Astrocyte (in vitro differentiated cells and primary cell): ENCODE measurements around the gene VIPR1. TPM values are rescaled to one million over a fixed set of nuclear protein-coding genes. Genes with fewer than 3 reads are reported as not detected.

Experiments
- DNase-seq: peaks from one replicate; pipeline ENCODE4 v3.0.0-alpha.2; 2010; ENCODE audit warnings: low read depth
- FAIRE-seq: peaks from 2 replicates; lab custom pipeline; 2011; peaks lifted over from hg19 to GRCh38; lab: Jason Lieb, UNC
- H2AFZ ChIP-seq: 2 replicates; pipeline ENCODE4 v1.6.0; 2012; ENCODE audit warnings: low read depth, low read length, inconsistent platforms
- H3K27ac ChIP-seq: 2 replicates; pipeline ENCODE4 v1.5.1; 2011; ENCODE audit warnings: low read depth, low read length, inconsistent platforms
- H3K27me3 ChIP-seq: 2 replicates; pipeline ENCODE4 v1.6.0; 2011; ENCODE audit warnings: low read length, inconsistent platforms; ENCODE audit not compliant: insufficient read depth
- H3K36me3 ChIP-seq: 2 replicates; pipeline ENCODE4 v1.5.1; 2011; ENCODE audit warnings: low read length, inconsistent platforms; ENCODE audit not compliant: insufficient read depth
- H3K4me1 ChIP-seq: 2 replicates; pipeline ENCODE4 v1.5.1; 2011; ENCODE audit warnings: low read length, inconsistent platforms; ENCODE audit not compliant: insufficient read depth
- H3K4me2 ChIP-seq: 2 replicates; pipeline ENCODE4 v1.6.0; 2012; ENCODE audit warnings: low read length, inconsistent platforms
- H3K4me3 ChIP-seq: 2 replicates; pipeline ENCODE4 v1.5.1; 2011; ENCODE audit warnings: low read depth, mild to moderate bottlenecking, low read length, inconsistent platforms; ENCODE audit not compliant: insufficient read depth
- H3K79me2 ChIP-seq: 2 replicates; pipeline ENCODE4 v1.6.0; 2012; ENCODE audit warnings: mild to moderate bottlenecking, low read length, inconsistent platforms; ENCODE audit not compliant: insufficient read depth
- H3K9ac ChIP-seq: 2 replicates; pipeline ENCODE4 v1.6.0; 2012; ENCODE audit warnings: mild to moderate bottlenecking, low read length, inconsistent platforms
- H3K9me3 ChIP-seq: 2 replicates; pipeline ENCODE4 v1.5.1; 2012; ENCODE audit warnings: low read depth, mild to moderate bottlenecking, low read length, inconsistent platforms; ENCODE audit not compliant: insufficient read depth
- H4K20me1 ChIP-seq: 2 replicates; pipeline ENCODE4 v1.6.0; 2012; ENCODE audit warnings: low read length, inconsistent platforms; ENCODE audit not compliant: insufficient read depth
- H3K27ac Mint-ChIP-seq: one replicate; pipeline ENCODE4 v1.8.0; 2021; ENCODE audit warnings: mild to moderate bottlenecking, mixed read lengths; ENCODE audit not compliant: unreplicated experiment
- H3K27me3 Mint-ChIP-seq: one replicate; pipeline ENCODE4 v1.8.0; 2021; ENCODE audit warnings: low read depth, mixed read lengths; ENCODE audit not compliant: unreplicated experiment
- H3K36me3 Mint-ChIP-seq: one replicate; pipeline ENCODE4 v1.8.0; 2021; ENCODE audit warnings: low read depth, mixed read lengths; ENCODE audit not compliant: unreplicated experiment
- H3K4me1 Mint-ChIP-seq: one replicate; pipeline ENCODE4 v1.8.0; 2021; ENCODE audit warnings: low read depth, mixed read lengths; ENCODE audit not compliant: unreplicated experiment
- H3K4me3 Mint-ChIP-seq: one replicate; pipeline ENCODE4 v1.8.0; 2021; ENCODE audit warnings: mild to moderate bottlenecking, moderate library complexity, mixed read lengths; ENCODE audit not compliant: unreplicated experiment
- H3K9me3 Mint-ChIP-seq: one replicate; pipeline ENCODE4 v1.8.0; 2021; ENCODE audit warnings: mild to moderate bottlenecking, mixed read lengths; ENCODE audit not compliant: unreplicated experiment
- EZH2 ChIP-seq: IDR thresholded peaks from 2 replicates; pipeline ENCODE4 v1.6.1; 2012; ENCODE audit warnings: mild to moderate bottlenecking, low read length, inconsistent platforms; ENCODE audit not compliant: insufficient read depth
- total RNA-seq: library from RNA; stranded (reverse); gene quantifications from 2 replicates; pipeline ENCODE4 v1.2.1, GENCODE V29; 2021
- TF ChIP-seq, protein P1 (sequence below): IDR thresholded peaks from 2 replicates; pipeline ENCODE4 v1.5.1; 2011; ENCODE audit warnings: low read depth, mild to moderate bottlenecking, inconsistent platforms, low read length, moderate library complexity; ENCODE audit not compliant: insufficient read depth

The VIPR1 gene
- total RNA-seq, 1 donor from 2014 or later = 0.68 TPM

DNA sequence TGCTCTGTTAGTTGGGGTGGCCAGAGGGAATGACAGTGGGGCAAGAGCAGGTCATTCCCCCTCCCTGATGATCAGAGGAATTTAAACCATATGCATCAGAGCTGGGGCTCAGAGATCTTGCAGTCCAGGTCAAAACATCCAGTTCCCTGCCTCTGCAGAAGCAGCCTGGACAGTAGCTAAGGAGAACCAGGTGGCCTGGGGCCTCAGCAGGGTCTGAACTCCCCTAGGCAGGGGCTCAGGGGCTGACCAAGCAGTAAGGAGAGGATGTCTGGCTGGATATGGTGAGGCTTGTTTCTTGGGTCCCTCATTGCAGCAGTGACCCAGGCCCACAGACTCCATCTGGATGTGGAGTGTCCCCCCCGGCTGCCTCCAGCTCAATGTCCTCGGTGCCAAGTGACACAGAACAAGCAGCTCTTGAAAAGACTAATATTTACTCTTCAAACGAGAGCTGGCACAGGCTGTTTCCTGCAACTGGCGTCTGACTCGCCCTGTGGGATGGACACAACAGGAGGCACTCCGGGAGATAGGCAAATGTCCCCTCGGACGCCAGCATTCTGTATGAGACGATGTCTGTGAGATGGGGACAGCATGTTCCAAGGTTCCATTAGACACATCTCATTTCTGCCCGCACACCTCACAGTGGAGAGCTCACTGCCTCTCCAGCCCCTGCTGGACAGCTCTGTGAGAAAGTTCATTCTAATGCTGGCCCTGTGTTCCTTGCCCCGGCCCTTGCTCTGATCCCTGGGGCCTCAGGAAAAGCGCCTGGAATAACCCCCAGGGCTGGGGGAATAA is 42.2 kb downstream of the VIPR1 start:
- Histone ChIP-seq H3K9ac (no peak overlapping the region), H3K27ac (no peak overlapping the region), H3K79me2 (no peaks in the 10 kb centered on the region), H3K4me3 (no peak overlapping the region), H3K27me3 (no peaks in the 10 kb centered on the region), H2AFZ (no peak overlapping the region), H3K4me1 (no peaks in the 10 kb centered on the region), H3K9me3 (no peaks in the 10 kb centered on the region), H3K4me2 (no peak overlapping the region), H3K36me3 (no peaks in the 10 kb centered on the region), H4K20me1 (peaks cover 6% of the 10 kb centered on the region)
- no peak overlapping the region for H3K27ac Mint-ChIP-seq
- peaks cover 5% of the 10 kb centered on the region for H3K36me3 Mint-ChIP-seq
- H3K9me3 Mint-ChIP-seq = no peaks in the 10 kb centered on the region
- FAIRE-seq (no peak), DNase-seq (no peak)
- TF ChIP-seq EZH2 = no peak
- TF ChIP-seq, protein P1, sequence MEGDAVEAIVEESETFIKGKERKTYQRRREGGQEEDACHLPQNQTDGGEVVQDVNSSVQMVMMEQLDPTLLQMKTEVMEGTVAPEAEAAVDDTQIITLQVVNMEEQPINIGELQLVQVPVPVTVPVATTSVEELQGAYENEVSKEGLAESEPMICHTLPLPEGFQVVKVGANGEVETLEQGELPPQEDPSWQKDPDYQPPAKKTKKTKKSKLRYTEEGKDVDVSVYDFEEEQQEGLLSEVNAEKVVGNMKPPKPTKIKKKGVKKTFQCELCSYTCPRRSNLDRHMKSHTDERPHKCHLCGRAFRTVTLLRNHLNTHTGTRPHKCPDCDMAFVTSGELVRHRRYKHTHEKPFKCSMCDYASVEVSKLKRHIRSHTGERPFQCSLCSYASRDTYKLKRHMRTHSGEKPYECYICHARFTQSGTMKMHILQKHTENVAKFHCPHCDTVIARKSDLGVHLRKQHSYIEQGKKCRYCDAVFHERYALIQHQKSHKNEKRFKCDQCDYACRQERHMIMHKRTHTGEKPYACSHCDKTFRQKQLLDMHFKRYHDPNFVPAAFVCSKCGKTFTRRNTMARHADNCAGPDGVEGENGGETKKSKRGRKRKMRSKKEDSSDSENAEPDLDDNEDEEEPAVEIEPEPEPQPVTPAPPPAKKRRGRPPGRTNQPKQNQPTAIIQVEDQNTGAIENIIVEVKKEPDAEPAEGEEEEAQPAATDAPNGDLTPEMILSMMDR = no peak
- H3K4me3 Mint-ChIP-seq = no peak overlapping the region
- H3K27me3 Mint-ChIP-seq = peaks cover 8% of the 10 kb centered on the region
- peaks cover 2% of the 10 kb centered on the region for H3K4me1 Mint-ChIP-seq

DNA sequence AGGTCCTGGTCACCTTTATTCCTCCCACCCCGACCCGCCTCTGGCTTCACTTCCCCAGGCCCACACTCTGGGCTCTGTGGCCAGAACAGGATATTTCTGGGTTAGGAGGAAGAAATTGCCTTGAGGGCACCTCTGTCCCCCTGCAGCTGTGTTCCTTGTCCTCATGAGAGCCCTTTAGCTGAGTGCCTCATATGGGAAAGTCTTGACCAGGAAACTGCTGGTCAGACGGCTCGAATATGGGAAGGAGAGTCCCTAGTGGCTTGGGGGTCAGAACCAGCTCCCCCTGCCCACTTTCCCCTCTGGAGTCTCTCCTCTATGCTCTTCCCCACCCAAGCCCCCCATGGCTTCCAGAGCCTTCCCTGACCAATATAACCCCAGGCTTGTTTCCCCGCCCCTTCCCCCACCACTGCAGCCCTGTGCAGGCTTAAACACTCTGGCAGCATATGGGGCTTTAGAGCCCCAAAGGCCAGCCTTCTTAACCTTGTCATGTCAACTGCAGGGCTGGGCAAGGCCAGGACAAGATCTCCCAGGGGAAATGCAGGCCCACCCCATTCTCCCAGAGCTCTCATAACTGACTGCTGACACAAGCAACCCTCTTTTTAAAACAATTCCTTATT is 42.9 kb downstream of the VIPR1 start:
- no peak overlapping the region for H3K27ac Mint-ChIP-seq
- H3K9me3 Mint-ChIP-seq = no peaks in the 10 kb centered on the region

More for the DNA sequence above, 42.9 kb downstream of the VIPR1 start:
- Histone ChIP-seq H3K4me1 (no peaks in the 10 kb centered on the region), H3K4me3 (no peak overlapping the region), H3K79me2 (no peaks in the 10 kb centered on the region), H3K9ac (no peak overlapping the region), H3K27ac (no peak overlapping the region), H4K20me1 (peaks cover 6% of the 10 kb centered on the region), H2AFZ (no peak overlapping the region), H3K36me3 (peaks cover 2% of the 10 kb centered on the region), H3K9me3 (no peaks in the 10 kb centered on the region), H3K4me2 (no peak overlapping the region), H3K27me3 (no peaks in the 10 kb centered on the region)
- DNase-seq = no peak
- H3K4me1 Mint-ChIP-seq = peaks cover 2% of the 10 kb centered on the region
- FAIRE-seq = no peak
- TF ChIP-seq, protein P1 = no peak
- no peak for TF ChIP-seq EZH2
- H3K36me3 Mint-ChIP-seq = peaks cover 5% of the 10 kb centered on the region
- peaks cover 6% of the 10 kb centered on the region for H3K27me3 Mint-ChIP-seq
- H3K4me3 Mint-ChIP-seq = no peak overlapping the region
